GM10266 (cell line): ENCODE data around the gene TMEM181.
A peak's percentile ranks its signal among the peaks of the same experiment; 100 is the strongest.

Experiments
- DNase-seq: peaks from one replicate; pipeline ENCODE4 v3.0.0; 2012; ENCODE audit errors: extremely low spot score
- TF ChIP-seq, protein P1 (sequence below): IDR thresholded peaks from 2 replicates; pipeline ENCODE4 v1.5.1; 2012; ENCODE audit warnings: mild to moderate bottlenecking, low read depth; ENCODE audit not compliant: control insufficient read depth, insufficient read depth; ENCODE audit errors: missing control alignments

The TMEM181 gene

DNA sequence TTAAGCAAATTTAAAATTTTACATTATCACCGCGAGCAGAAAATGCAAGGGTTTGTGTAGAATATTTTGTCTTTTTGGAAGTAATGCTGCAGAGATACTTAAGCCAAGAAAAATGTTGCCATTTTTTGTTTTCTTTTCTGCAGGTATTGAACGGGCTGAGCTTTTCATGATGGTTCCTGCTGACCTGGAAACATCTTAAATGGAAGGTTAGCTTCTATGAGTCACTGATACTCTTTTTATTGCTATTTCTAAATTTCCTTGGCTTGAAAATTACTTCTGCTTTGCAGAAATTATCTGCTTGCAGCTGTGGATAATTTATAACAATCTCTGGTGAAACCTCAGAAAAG, 102.7 kb downstream of the TMEM181 start:
- TF ChIP-seq, protein P1, sequence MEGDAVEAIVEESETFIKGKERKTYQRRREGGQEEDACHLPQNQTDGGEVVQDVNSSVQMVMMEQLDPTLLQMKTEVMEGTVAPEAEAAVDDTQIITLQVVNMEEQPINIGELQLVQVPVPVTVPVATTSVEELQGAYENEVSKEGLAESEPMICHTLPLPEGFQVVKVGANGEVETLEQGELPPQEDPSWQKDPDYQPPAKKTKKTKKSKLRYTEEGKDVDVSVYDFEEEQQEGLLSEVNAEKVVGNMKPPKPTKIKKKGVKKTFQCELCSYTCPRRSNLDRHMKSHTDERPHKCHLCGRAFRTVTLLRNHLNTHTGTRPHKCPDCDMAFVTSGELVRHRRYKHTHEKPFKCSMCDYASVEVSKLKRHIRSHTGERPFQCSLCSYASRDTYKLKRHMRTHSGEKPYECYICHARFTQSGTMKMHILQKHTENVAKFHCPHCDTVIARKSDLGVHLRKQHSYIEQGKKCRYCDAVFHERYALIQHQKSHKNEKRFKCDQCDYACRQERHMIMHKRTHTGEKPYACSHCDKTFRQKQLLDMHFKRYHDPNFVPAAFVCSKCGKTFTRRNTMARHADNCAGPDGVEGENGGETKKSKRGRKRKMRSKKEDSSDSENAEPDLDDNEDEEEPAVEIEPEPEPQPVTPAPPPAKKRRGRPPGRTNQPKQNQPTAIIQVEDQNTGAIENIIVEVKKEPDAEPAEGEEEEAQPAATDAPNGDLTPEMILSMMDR: no peak
- no peak for DNase-seq

DNA sequence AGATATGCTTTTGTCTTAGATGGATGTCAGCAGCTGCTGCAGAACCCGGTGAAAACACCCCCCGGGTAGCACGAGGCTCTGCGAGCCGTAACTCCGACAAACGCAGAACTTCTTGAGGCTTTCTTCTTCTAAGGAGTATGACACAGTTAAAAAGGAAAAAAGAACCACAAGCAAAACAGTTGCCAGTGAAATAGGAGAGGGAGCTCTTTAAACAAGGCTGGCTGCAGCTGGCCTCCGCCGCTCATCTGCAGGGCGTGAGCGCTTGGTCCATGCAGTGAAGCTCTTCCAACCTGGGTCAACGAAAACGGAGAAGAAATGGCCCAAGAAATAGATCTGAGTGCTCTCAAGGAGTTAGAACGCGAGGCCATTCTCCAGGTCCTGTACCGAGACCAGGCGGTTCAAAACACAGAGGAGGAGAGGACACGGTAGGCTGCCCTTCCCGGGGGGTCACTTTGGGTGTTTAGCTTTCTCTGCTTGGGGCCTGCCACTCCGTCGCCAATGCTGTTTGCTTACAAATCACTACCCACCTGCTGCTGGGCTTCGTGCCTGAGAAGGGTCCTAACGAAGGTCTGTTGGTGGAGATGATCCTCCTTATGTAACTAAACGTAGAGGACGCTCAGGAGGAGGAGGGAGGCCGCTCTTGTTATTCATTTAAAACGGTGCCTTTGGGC, 103.2 kb downstream of the TMEM181 start:
- TF ChIP-seq, protein P1: no peak
- no peak for DNase-seq

DNA sequence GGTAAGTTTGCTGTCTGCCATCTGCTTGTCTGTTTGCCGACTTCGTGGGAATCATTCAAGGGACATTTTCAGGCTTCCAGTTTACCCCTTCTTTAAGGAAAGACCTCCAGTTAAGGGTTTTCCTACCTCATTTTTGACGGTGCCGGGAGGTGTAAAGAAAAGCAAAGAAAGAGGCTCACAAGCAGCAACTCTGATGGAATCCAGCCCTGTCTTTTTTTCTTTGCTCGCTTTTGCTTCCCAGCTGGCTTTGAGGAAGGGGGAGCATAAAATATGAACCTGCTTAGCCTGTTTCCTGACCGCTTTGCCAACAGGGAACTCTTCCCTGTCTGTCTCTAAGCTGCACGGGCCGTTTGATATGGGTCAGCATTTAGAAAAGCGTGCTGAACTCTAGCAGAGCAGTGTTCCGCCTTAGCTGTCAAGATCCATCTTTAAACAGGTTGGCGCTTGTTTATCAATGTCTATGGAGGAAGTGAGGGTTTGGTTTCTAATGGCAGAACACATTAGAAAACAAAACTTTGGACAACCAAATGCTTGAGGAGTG, 103.8 kb downstream of the TMEM181 start:
- TF ChIP-seq, protein P1: no peak
- no peak for DNase-seq

DNA sequence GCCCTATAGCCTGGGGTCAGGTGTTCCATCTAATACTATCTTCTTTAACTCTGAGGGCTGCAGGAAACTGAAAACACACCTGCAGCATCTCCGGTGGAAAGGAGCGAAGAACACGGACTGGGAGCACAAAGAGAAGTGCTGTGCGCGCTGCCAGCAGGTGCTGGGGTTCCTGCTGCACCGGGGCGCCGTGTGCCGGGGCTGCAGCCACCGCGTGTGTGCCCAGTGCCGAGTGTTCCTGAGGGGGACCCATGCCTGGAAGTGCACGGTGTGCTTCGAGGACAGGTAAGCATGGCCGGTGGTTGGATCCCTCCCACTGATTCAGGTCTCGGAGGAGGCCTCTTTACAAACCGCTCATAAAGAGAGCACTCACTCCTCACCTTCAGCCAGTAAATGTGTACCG, 105.4 kb downstream of the TMEM181 start:
- DNase-seq: no peak
- TF ChIP-seq, protein P1: no peak

DNA sequence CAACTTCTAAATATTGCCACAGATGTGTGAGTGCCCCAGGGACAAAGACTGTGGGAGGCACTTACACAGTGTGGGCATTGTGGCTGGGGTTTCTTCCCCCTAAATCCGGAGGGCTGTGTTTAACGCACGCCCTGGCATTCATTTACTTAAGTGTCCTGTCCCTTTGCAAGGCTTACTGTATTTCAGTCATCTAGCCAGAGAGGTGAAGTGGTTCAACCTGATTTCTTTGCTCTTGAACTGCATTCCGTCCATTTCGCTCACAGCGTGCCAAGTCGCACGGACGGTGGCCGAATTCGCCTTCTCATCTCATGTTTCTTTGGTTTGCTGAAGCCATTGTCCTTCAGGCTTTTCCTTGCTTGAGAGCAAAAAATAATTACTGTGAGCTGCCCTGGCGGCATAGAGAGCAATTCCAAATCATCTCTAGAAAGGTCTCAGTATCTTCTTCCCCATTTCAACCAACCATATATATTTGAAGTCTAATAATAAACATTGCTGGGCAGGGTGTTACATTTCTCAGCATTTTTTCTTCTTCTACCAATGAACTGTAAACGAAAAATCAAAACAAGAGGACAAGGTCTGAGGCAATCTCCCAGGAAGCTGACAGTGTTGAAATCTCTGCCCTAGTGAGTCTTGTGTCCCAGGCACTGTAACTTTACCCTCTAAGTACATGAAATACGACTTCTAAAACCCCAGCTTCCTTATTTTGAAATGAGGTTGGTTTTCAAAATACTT, 106.9 kb downstream of the TMEM181 start:
- TF ChIP-seq, protein P1: no peak
- peak; percentile 65 for DNase-seq

DNA sequence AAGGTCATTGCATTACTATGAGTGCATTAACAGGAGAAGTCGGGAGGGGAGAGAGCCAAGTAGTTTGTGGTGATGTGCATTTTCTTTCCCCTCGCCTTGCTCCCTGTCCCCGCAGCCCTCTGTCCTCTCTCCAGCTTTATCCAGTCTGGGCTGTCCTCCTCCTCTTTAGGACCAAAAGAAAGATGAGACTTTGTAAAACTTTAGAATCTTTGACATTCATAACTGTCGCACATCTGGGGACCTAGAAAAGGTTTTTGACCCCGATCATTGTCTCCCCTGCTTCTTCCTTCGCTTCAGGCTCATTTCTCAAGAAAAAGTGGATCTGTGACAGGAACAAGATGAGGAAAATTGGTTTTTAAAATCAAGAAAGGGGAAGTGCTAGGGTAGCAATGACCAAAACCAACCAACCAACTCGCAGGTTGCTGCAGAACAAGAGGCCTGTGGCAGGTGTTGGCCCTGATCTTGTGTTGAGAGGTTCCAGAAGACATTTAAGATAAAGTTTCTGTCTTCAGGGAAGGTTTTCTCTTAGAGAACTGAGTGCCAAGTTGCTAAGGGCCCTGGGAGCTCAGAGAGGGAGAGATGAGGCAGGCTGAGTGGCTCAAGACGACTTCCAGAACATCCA, 107.6 kb downstream of the TMEM181 start:
- peak; percentile 43 for DNase-seq
- TF ChIP-seq, protein P1: no peak
